ENCODE measurements around the gene LYZL1. TPM values are rescaled to one million over a fixed set of nuclear protein-coding genes. Genes with fewer than 3 reads are reported as not detected.
"Not testable (repeated sequence)": the region's sequence is repeated elsewhere in the genome, so short reads cannot be mapped to it uniquely, and the experiment has no call there.

Gene LYZL1
- total RNA-seq, 2 experiments from 2014 or later = not detected

DNA sequence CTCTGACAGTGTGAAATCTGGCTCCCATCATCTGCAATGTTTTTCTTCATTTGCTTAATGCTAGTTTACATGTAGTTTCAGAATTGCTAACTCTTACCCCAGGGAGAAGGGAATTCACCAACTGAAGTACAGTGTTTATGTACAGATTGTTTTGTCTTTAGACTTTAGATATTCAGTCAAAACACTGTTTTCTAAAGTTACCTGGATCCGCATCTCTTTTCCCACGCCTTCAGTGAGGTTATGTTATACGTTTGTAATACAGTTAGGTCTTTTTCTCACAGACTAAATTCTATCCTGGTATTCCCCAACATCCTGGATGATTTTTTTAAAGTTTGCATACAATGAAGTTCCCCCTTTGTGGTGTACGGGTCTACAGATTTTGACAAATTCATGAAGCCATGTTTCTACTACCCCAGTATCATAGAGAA, 3.2 kb upstream of the LYZL1 start:
- Mint-ChIP-seq H3K9me3 (no peaks in the 10 kb centered on the region), H3K36me3 (ENCODE audit: low read depth) (no peaks in the 10 kb centered on the region), H3K4me1 (ENCODE audit: low read depth) (no peaks in the 10 kb centered on the region), H3K4me3 (no peak overlapping the region), H3K27me3 (peaks cover 9% of the 10 kb centered on the region), H3K27ac (no peak overlapping the region)
- ATAC-seq (no peak), DNase-seq (no peak)
- ChIA-PET POLR2A (no interaction called here), CTCF (interaction anchor here (1.4 kb wide), 1 partner anchor 50 kb away, joined by 3 read pairs; no protein-coding TSS in a partner anchor)
- intact Hi-C loops (cut with micrococcal nuclease) = no loop called here
- TF ChIP-seq, protein P1, sequence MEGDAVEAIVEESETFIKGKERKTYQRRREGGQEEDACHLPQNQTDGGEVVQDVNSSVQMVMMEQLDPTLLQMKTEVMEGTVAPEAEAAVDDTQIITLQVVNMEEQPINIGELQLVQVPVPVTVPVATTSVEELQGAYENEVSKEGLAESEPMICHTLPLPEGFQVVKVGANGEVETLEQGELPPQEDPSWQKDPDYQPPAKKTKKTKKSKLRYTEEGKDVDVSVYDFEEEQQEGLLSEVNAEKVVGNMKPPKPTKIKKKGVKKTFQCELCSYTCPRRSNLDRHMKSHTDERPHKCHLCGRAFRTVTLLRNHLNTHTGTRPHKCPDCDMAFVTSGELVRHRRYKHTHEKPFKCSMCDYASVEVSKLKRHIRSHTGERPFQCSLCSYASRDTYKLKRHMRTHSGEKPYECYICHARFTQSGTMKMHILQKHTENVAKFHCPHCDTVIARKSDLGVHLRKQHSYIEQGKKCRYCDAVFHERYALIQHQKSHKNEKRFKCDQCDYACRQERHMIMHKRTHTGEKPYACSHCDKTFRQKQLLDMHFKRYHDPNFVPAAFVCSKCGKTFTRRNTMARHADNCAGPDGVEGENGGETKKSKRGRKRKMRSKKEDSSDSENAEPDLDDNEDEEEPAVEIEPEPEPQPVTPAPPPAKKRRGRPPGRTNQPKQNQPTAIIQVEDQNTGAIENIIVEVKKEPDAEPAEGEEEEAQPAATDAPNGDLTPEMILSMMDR (IDR thresholded peaks at IDR 0.05) = no peak

DNA sequence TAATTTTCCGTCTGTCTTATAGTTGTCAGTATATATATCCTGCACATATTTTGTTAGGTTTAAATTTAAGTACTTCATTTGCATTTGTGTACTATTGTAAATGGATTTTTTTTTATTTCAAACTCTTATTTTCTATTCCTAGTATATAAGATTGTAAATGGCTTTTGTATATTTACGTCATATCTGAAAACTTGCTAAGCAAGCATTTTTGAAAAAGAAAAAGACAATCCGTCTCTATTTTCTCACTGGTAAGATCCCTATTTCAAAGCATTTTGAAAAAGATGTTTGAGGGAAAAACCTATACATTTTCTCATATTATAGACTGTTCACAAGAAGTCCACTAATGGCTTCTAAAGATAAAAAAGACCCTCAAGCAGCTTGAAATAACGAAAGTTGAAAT, 1.2 kb upstream of the LYZL1 start:
- no peak for ATAC-seq
- TF ChIP-seq, protein P1 (IDR thresholded peaks at IDR 0.05) = no peak
- H3K36me3 Mint-ChIP-seq (ENCODE audit: low read depth) = no peaks in the 10 kb centered on the region
- H3K4me3 Mint-ChIP-seq = no peak overlapping the region
- peaks cover 13% of the 10 kb centered on the region for H3K27me3 Mint-ChIP-seq
- POLR2A ChIA-PET = no interaction called here
- no peak for DNase-seq
- intact Hi-C loops (cut with micrococcal nuclease) = no loop called here
- no peaks in the 10 kb centered on the region for H3K4me1 Mint-ChIP-seq (ENCODE audit: low read depth)
- H3K27ac Mint-ChIP-seq = no peak overlapping the region
- H3K9me3 Mint-ChIP-seq = no peaks in the 10 kb centered on the region
- CTCF ChIA-PET = interaction anchor here (0.6 kb wide), 1 partner anchor 25 kb away, joined by 3 read pairs; no protein-coding TSS in a partner anchor

DNA sequence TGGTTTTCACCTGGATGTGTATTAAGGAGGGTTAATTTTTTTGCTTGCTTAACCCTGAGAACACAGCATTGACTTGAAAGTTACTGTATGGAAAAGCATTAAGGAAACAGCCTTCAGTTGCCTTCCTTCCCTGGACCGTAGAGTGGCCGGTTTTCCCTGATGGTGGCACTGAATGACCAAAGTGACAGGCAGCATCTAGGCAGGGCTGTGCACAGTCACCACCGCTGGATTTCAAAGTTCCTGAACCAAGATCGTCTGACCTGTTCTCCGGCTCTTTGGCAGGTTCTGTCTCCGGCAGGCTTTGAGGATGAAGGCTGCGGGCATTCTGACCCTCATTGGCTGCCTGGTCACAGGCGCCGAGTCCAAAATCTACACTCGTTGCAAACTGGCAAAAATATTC, 2.7 kb downstream of the LYZL1 start:
- H3K36me3 Mint-ChIP-seq (ENCODE audit: low read depth); intact Hi-C loops (cut with micrococcal nuclease); POLR2A ChIA-PET; DNase-seq; CTCF ChIA-PET; H3K4me1 Mint-ChIP-seq (ENCODE audit: low read depth); H3K9me3 Mint-ChIP-seq; ATAC-seq; H3K4me3 Mint-ChIP-seq; H3K27ac Mint-ChIP-seq: not testable (repeated sequence)
- H3K27me3 Mint-ChIP-seq = peaks cover 14% of the 10 kb centered on the region

DNA sequence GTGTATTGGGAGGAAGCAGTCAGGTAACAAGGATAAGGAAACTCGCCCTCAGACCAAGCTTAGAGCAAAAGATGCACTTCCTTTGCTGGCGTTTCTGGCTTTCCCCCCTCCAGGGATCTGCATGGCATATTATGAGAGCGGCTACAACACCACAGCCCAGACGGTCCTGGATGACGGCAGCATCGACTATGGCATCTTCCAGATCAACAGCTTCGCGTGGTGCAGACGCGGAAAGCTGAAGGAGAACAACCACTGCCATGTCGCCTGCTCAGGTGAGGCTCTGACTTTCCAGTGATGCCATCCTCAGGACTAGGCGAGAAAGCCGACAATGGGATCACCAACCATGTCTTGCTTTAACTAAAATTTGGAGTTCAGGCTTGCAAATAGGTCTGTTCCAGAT, 3.5 kb downstream of the LYZL1 start:
- H3K27ac Mint-ChIP-seq; H3K4me3 Mint-ChIP-seq; H3K4me1 Mint-ChIP-seq (ENCODE audit: low read depth); H3K36me3 Mint-ChIP-seq (ENCODE audit: low read depth); ATAC-seq; POLR2A ChIA-PET; H3K9me3 Mint-ChIP-seq; DNase-seq; intact Hi-C loops (cut with micrococcal nuclease): not testable (repeated sequence)
- CTCF ChIA-PET = interaction anchor here (1.2 kb wide), 1 partner anchor 628 kb away, joined by 4 read pairs; no protein-coding TSS in a partner anchor
- H3K27me3 Mint-ChIP-seq = peaks cover 14% of the 10 kb centered on the region

DNA sequence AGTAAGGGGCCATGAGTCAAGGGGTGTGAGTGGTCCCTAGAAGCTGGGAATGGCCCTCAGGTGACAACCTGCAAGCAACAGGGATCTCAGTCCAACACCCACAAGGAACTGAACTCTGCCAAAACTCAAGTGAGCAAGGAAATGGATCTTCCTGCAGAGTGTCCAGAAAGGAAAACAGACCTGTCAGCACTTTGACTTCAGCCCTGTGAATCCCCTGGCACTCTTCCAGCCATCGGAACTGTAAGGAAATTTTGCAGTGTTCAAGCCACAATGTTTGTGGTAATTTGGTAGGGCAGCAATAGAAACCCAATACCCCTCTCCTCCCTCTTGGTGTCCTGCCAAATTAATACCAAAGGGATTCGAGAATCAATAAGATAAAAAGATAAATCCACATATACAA, 6.9 kb downstream of the LYZL1 start:
- Mint-ChIP-seq H3K27me3 (peaks cover 10% of the 10 kb centered on the region), H3K4me3 (no peak overlapping the region), H3K9me3 (peaks cover 3% of the 10 kb centered on the region), H3K27ac (no peak overlapping the region), H3K4me1 (ENCODE audit: low read depth) (no peaks in the 10 kb centered on the region), H3K36me3 (ENCODE audit: low read depth) (no peaks in the 10 kb centered on the region)
- intact Hi-C loops (cut with micrococcal nuclease) = no loop called here
- DNase-seq = no peak
- TF ChIP-seq, protein P1 (IDR thresholded peaks at IDR 0.05) = no peak
- CTCF ChIA-PET = interaction anchor here (1.2 kb wide), 1 partner anchor 9 kb away, joined by 5 read pairs; no protein-coding TSS in a partner anchor
- POLR2A ChIA-PET = no interaction called here
- no peak for ATAC-seq

DNA sequence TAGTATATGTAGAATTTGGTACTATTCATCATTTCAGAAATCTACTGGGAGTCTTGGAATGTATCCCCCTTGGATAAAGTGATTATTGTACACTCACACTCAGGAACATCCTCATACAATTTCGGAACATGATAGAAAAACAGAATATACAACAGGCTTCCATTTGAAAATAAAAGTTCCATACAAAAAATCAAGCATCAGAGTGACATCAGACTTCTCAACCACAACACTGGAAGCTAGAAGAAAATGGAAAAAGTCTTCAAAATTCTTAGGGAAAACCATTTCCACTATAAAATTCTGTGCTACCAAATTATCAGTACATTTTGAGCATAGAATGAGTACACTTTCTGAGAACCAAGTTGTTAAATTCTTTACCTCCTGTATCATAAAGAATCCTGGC, 8.8 kb downstream of the LYZL1 start:
- ChIA-PET POLR2A (no interaction called here), CTCF (no interaction called here)
- peaks cover 14% of the 10 kb centered on the region for H3K27me3 Mint-ChIP-seq
- no peak overlapping the region for H3K4me3 Mint-ChIP-seq
- ATAC-seq (no peak), DNase-seq (no peak)
- TF ChIP-seq, protein P1 (IDR thresholded peaks at IDR 0.05) = no peak
- H3K27ac Mint-ChIP-seq = no peak overlapping the region
- no peaks in the 10 kb centered on the region for H3K4me1 Mint-ChIP-seq (ENCODE audit: low read depth)
- intact Hi-C loops (cut with micrococcal nuclease) = no loop called here
- no peaks in the 10 kb centered on the region for H3K36me3 Mint-ChIP-seq (ENCODE audit: low read depth)
- H3K9me3 Mint-ChIP-seq = peaks cover 14% of the 10 kb centered on the region

Measured in activated CD8-positive, alpha-beta T cell treated with anti-CD3 and anti-CD28 coated beads for 36 hours (primary cell).